PC-9 (cell line): Measurements from ENCODE around the gene DOCK4. TPM values are rescaled to one million over a fixed set of nuclear protein-coding genes. Genes with fewer than 3 reads are reported as not detected.
A peak's percentile ranks its signal among the peaks of the same experiment; 100 is the strongest.

Experiments
- BruUV-seq: library from RNA; stranded (reverse); fragments of 400-500 nt; replicated peaks from 2 replicates; lab custom pipeline; 2021; lab: Mats Ljungman, UMichigan
- CTCF ChIA-PET: fragments of 300-600 bp; sonication (Branson Sonifier 250); formaldehyde crosslinking; loops from one replicate; lab custom pipeline; 2022; ENCODE audit warnings: antibody characterized with exemption; lab: Charles Lee
- POLR2A ChIA-PET: fragments of 300-600 bp; sonication (Branson Sonifier 250); formaldehyde crosslinking; loops from one replicate; lab custom pipeline; 2022; ENCODE audit warnings: antibody characterized with exemption; ENCODE audit not compliant: unreplicated experiment; lab: Charles Lee
- DNase-seq, 2 experiments: peaks; one replicate each; pipeline versions ENCODE4 v3.0.0 to v3.0.0-alpha.2; 2015 to 2022; ENCODE audit warnings: mixed read lengths in 1 of 2
- H2AFZ ChIP-seq: fragments of 200-600 bp; sonication (generic); 2 replicates; pipeline ENCODE4 v1.8.1; 2017; ENCODE audit warnings: antibody characterized with exemption
- H3F3A ChIP-seq: fragments of 200-600 bp; sonication (generic); 2 replicates; pipeline ENCODE4 v1.8.1; 2017; ENCODE audit warnings: antibody characterized with exemption, mild to moderate bottlenecking, low read depth; ENCODE audit not compliant: insufficient read depth
- H3K27ac ChIP-seq: fragments of 200-600 bp; sonication (generic); 2 replicates; pipeline ENCODE4 v1.6.1; 2016; ENCODE audit warnings: mixed run types
- H3K27me3 ChIP-seq: fragments of 200-600 bp; sonication (generic); 2 replicates; pipeline ENCODE4 v1.6.1; 2016; ENCODE audit warnings: low read depth, mixed run types; ENCODE audit not compliant: insufficient read depth
- H3K36me3 ChIP-seq: fragments of 200-600 bp; sonication (generic); 2 replicates; pipeline ENCODE4 v1.6.1; 2016; ENCODE audit warnings: low read depth, mixed run types
- H3K4me1 ChIP-seq: fragments of 200-600 bp; sonication (generic); replicated peaks from 2 replicates; pipeline ENCODE4 v1.6.1; 2016; ENCODE audit warnings: mixed run types; ENCODE audit not compliant: insufficient read depth
- H3K4me2 ChIP-seq: fragments of 200-600 bp; sonication (generic); 2 replicates; pipeline ENCODE4 v1.6.1; 2017; ENCODE audit warnings: mixed run types
- H3K4me3 ChIP-seq: fragments of 200-600 bp; sonication (generic); 2 replicates; pipeline ENCODE4 v1.6.1; 2016; ENCODE audit warnings: mixed run types
- H3K79me2 ChIP-seq: fragments of 200-600 bp; sonication (generic); 2 replicates; pipeline ENCODE4 v1.6.1; 2017; ENCODE audit warnings: low read depth, mixed run types
- H3K9me2 ChIP-seq: fragments of 200-600 bp; sonication (generic); 2 replicates; pipeline ENCODE4 v1.8.1; 2017; ENCODE audit warnings: mild to moderate bottlenecking; ENCODE audit not compliant: insufficient read depth
- H3K9me3 ChIP-seq: fragments of 200-600 bp; sonication (generic); 2 replicates; pipeline ENCODE4 v1.8.1; 2016; ENCODE audit warnings: low read depth; ENCODE audit not compliant: insufficient read depth
- H4K20me1 ChIP-seq: fragments of 200-600 bp; sonication (generic); 2 replicates; pipeline ENCODE4 v1.8.1; 2017; ENCODE audit not compliant: insufficient read depth
- CTCF ChIP-seq: fragments of 200-600 bp; sonication (generic); conservative IDR thresholded peaks from 2 replicates; pipeline ENCODE4 v1.6.1; 2017; ENCODE audit warnings: mixed run types, antibody characterized with exemption, mild to moderate bottlenecking, moderate library complexity
- EZH2 ChIP-seq: fragments of 200-600 bp; sonication (generic); IDR thresholded peaks from 2 replicates; pipeline ENCODE4 v1.8.0; 2017; ENCODE audit warnings: antibody characterized with exemption, low read depth
- intact Hi-C: fragments of 100-400 bp; cut with micrococcal nuclease; formaldehyde crosslinking; loops from one replicate; pipeline ENCODE4 v1.10.0; 2022; ENCODE audit not compliant: unreplicated experiment
- total RNA-seq: library from RNA; stranded (reverse); gene quantifications from 2 replicates; pipeline ENCODE4 v1.2.3, GENCODE V29; 2021

Gene DOCK4
- total RNA-seq, 1 experiment from 2014 or later, result 0.98 TPM

DNA sequence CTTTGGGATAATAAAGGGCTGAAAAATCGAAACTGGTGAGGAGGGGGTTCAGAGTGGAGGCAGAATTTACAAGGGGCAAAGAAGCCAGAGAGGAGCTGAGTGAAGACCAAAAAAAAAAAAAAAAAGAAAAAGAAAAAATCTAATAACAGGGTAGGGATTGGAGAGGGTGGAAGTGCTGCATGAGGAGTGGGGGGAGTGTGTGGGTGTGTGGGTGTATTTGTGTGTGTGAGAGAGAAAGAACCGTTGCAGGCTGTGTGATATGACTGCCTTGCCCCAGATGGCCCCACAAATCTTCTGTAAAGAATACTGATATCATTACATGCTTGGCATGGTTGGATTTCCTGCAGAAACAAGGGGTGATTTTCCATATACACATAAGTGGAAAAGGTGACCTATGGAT, 436.1 kb downstream of the DOCK4 start:
- no peaks in the 10 kb centered on the region for H4K20me1 ChIP-seq
- no peak for DNase-seq
- ChIA-PET CTCF (no interaction called here), POLR2A (no interaction called here)
- no peaks in the 10 kb centered on the region for H3K79me2 ChIP-seq
- no peaks in the 10 kb centered on the region for H3F3A ChIP-seq
- H3K4me1 ChIP-seq, result no peaks in the 10 kb centered on the region
- H3K4me3 ChIP-seq, result no peak overlapping the region
- no peak overlapping the region for H3K4me2 ChIP-seq
- H3K36me3 ChIP-seq, result no peaks in the 10 kb centered on the region
- BruUV-seq, result no TSS peak
- intact Hi-C loops, result no loop called here
- H3K9me3 ChIP-seq, result no peaks in the 10 kb centered on the region
- H2AFZ ChIP-seq, result no peak overlapping the region
- no peaks in the 10 kb centered on the region for H3K27me3 ChIP-seq
- H3K9me2 ChIP-seq, result no peaks in the 10 kb centered on the region
- H3K27ac ChIP-seq, result no peak overlapping the region
- TF ChIP-seq EZH2, result no peak
- no peak for TF ChIP-seq CTCF

GRCh38 chr7:111765751-111766643, 440.2 kb downstream of the DOCK4 start:
- intact Hi-C loops, result no loop called here
- H3K4me1 ChIP-seq, result no peaks in the 10 kb centered on the region
- H3K27me3 ChIP-seq, result no peaks in the 10 kb centered on the region
- no peak for TF ChIP-seq EZH2
- TF ChIP-seq CTCF, result no peak
- H3K4me3 ChIP-seq, result no peak overlapping the region
- no peak for DNase-seq
- H4K20me1 ChIP-seq, result no peaks in the 10 kb centered on the region
- H3F3A ChIP-seq, result no peaks in the 10 kb centered on the region
- H3K27ac ChIP-seq, result no peak overlapping the region
- no peaks in the 10 kb centered on the region for H3K36me3 ChIP-seq
- ChIA-PET POLR2A (interaction anchor here (0.7 kb wide), 1 partner anchor 440 kb away, joined by 5 read pairs; the partner anchor contains the start of gene DOCK4), CTCF (interaction anchor here (0.6 kb wide), 1 partner anchor 498 kb away, joined by 8 read pairs; no protein-coding TSS in a partner anchor)
- no peaks in the 10 kb centered on the region for H3K9me2 ChIP-seq
- no TSS peak for BruUV-seq
- no peaks in the 10 kb centered on the region for H3K9me3 ChIP-seq
- H3K79me2 ChIP-seq, result no peaks in the 10 kb centered on the region
- H2AFZ ChIP-seq, result no peak overlapping the region
- H3K4me2 ChIP-seq, result no peak overlapping the region

DNA sequence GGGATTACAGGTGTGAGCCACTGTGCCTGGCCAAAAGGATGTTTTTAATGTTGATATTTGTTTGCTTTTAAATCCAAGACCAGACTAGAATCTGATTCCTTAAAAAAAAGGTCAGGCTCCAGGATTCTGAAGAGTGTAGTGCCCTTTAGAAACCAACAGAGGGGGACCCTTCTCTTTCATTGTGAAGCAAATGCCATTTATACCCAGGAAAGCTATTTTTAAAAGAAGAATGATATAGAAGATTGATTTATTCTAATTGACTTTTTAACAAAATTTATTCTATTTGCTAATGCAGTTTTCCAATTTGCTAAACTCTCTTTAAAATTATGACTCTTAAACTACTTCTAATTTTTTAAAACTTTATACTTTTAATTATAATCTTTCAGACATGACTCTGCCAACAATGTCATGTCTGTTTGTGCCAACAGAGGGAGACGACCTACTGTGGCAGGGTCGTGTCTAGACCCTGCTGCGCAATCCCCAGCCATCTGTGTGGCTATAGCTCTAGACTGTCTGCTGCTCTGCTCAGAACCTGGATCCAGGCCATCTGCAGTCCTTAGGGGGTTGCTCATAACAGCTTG, 442.9 kb downstream of the DOCK4 start:
- ChIA-PET CTCF (interaction anchor here (0.6 to 1.9 kb wide), 5 partner anchors 51 to 733 kb away, joined by 3 to 17 read pairs (median 4); no protein-coding TSS in a partner anchor), POLR2A (interaction anchor here (0.6 kb wide), 1 partner anchor 13 kb away, joined by 6 read pairs; no protein-coding TSS in a partner anchor)
- H3K9me3 ChIP-seq, result no peaks in the 10 kb centered on the region
- DNase-seq, result no peak
- no peaks in the 10 kb centered on the region for H3K27me3 ChIP-seq
- no peaks in the 10 kb centered on the region for H3K4me1 ChIP-seq
- H2AFZ ChIP-seq, result no peak overlapping the region
- H3K4me2 ChIP-seq, result no peak overlapping the region
- TF ChIP-seq EZH2 (no peak), CTCF (peak; percentile 88)
- no peaks in the 10 kb centered on the region for H4K20me1 ChIP-seq
- H3K9me2 ChIP-seq, result no peaks in the 10 kb centered on the region
- H3K4me3 ChIP-seq, result no peak overlapping the region
- BruUV-seq, result no TSS peak
- H3F3A ChIP-seq, result no peaks in the 10 kb centered on the region
- intact Hi-C loops, result loop anchor here (1.0 to 5.0 kb wide), 4 partner anchors 92 to 733 kb away; partner anchors contain the start of genes DOCK4 and ZNF277
- H3K27ac ChIP-seq, result no peak overlapping the region
- no peaks in the 10 kb centered on the region for H3K36me3 ChIP-seq
- no peaks in the 10 kb centered on the region for H3K79me2 ChIP-seq
